GM12873 (cell line): ENCODE measurements around the gene BCAS3.

Experiments
- CTCF ChIP-seq: IDR thresholded peaks from 2 replicates; pipeline ENCODE4 v1.5.1; 2012; ENCODE audit warnings: low read depth, mild to moderate bottlenecking, moderate library complexity, low read length, control low read depth; ENCODE audit not compliant: insufficient read depth; ENCODE audit errors: missing control alignments

The BCAS3 gene

GRCh38 chr17:60724647-60725046 lies 47.0 kb downstream of the BCAS3 start:
- no peak for TF ChIP-seq CTCF

- TF ChIP-seq CTCF = no peak
These were observed 52.2 kb downstream of the BCAS3 start for GRCh38 chr17:60729854-60730253.

GRCh38 chr17:60730273-60730672 lies 52.6 kb downstream of the BCAS3 start:
- TF ChIP-seq CTCF = no peak

- TF ChIP-seq CTCF = no peak
These were observed 60.6 kb downstream of the BCAS3 start for GRCh38 chr17:60738287-60738686.

- no peak for TF ChIP-seq CTCF
These were observed 62.9 kb downstream of the BCAS3 start for GRCh38 chr17:60740584-60740983.

- TF ChIP-seq CTCF = no peak
These were observed 63.4 kb downstream of the BCAS3 start for GRCh38 chr17:60741031-60741430.

- TF ChIP-seq CTCF = no peak
These were observed 65.6 kb downstream of the BCAS3 start for GRCh38 chr17:60743282-60743681.
